Measurements from ENCODE around the gene ASPSCR1.
A peak's percentile ranks its signal among the peaks of the same experiment; 100 is the strongest.
"Not testable (repeated sequence)": the region's sequence is repeated elsewhere in the genome, so short reads cannot be mapped to it uniquely, and the experiment has no call there.

The ASPSCR1 gene

DNA sequence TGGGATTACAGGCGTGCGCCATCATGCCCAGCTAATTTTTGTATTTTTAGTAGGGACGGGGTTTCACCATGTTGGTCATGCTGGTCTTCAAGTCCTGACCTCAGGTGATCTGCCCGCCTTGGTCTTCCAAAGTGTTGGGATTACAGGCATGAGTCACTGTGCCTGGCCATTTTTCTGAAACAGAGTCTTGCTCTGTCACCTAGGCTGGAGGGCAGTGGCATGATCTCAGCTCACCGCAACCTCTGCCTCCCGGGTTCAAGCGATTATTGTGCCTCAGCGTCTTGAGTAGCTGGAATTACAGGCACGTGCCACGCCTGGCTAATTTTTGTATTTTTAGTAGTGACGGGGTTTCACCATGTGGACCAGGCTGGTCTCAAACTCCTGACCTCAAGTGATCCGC, 4.1 kb downstream of the ASPSCR1 start:
- not testable (repeated sequence) for DNase-seq (ENCODE audit: low spot score)

DNA sequence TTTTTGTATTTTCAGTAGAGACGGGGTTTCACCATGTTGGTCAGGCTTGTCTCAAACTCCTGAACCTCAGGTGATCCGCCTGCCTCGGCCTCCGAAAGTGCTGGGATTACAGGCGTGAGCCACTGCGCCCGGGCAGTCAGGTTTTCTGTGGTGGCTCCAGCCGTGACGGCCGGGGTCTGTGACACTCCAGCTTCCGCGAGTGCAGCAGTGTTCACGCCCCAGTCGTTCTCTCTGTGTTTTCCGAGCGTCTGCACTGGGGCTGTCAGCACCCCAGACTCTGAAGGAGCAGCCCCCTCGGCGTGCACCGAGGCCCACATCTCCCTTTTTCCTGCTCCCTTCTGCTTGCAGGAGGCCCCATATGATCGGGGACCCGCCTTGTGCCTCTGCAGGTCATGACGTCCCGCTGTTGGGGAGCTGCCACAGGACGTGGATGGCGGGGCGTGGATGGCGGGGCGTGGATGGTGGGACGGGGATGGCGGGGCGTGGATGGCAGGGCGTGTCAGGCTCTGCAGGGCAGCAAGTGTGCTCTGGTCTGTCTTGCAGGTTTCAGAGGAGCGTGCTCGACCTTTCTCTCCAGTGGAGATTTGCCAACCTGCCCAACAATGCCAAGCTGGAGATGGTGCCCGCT, 5.7 kb downstream of the ASPSCR1 start:
- no peak for DNase-seq (ENCODE audit: low spot score)

DNA sequence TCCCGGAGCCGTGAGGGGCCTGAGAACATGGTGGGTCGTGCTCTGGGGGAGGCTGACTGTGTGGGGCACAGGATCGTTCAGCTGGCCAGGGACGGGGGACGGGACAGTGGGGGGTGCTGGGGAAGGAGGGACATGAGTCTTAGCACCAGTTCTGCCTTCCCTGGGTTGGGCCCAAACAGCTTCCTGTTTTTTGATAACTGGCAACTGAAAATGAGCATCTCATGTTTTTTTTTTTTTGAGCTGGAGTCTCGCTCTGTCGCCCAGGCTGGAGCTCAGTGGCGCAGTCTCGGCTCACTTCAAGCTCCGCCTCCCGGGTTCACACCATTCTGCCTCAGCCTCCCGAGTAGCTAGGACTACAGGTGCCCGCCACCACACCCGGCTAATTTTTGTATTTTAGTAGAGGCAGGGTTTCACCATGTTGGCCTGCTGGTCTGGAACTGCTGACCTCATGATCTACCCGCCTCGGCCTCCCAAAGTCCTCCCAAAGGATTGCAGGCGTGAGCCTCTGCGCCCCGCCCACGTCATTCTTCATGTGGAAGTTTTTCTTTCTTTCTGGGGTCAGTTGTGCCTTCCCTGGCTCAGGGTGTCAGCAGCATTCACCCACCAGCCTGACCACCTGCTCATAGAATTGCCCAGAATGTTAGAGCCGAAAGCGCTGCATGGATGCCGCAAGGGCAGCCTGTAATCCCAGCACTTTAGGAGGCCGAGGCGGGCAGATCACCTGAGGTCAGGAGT, 6.4 kb downstream of the ASPSCR1 start:
- DNase-seq (ENCODE audit: low spot score), result no peak

DNA sequence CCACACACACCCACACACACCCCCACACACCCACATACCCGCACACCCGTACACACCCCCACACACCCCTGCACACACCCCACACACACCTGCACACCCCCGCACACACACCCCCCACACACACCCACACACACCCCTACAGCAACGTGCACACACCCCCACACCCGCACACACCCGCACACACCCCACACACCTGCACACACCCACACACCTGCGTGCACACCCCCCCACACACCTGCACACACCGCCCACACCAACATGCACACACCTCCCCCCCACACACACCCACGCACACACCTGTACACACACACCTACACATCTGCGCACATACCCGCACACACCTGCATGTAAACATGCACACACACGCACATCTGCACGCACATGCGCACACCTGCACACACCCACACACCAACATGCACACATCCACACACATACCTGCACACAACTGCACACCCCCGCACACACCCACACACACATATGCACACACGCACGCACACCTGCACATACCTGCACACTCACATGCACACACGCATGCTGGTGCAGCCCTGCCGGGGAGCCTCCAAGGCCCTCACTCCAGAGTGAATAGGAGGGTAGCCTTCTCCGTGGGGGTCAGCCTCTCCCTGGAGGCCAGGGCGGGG, 7.5 kb downstream of the ASPSCR1 start:
- no peak for DNase-seq (ENCODE audit: low spot score)

DNA sequence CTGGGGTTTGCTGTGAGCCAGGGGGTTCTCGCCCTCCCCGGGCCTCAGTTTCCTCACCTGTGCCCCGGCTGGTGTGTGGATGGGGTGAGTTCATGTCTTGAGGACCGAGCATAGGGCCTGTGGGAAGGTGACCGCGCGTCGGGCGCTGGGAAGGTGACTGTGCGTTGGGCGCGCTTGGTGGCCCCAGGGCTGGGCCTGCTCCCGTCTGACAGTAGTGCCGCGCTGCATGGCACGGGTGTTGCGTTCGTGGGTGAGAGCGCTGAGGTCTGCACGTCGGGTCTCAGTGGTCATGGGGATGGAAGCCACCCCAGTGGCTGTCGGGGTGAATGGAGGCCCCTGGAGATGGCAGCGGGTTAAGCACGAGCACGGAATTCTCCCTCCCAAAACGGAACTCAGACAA, 9.2 kb downstream of the ASPSCR1 start:
- DNase-seq (ENCODE audit: low spot score), result no peak

DNA sequence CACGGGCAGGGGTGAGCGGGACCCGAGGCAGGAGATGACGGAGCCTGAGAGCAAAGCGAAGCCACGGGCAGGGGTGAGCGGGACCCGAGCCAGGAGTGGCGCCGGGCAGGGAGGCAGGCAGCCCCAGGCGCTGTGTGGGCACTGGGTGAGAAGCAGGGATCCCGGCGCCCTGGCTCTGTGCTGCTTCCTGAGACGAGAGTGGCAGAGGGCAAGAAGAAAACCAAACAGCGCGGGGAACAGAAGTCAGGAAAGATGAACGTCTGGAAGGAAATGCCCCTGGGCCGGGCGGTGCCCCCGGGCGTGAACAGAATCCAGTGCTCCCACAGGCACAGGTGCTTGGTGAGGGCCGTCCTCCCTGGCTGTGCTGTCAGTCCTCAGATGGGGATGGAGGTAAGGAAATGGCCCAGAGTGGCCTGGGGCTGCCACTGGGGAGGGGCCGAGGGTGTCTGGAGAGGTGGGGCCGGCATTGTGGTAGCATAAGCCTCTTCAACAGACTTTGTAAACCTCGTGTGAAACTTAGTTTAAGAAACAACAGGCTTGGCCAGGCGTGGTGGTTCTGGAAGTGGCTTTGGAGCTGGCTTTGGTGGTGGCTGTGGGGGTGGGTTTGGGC, 9.8 kb downstream of the ASPSCR1 start:
- DNase-seq (ENCODE audit: low spot score), result no peak

DNA sequence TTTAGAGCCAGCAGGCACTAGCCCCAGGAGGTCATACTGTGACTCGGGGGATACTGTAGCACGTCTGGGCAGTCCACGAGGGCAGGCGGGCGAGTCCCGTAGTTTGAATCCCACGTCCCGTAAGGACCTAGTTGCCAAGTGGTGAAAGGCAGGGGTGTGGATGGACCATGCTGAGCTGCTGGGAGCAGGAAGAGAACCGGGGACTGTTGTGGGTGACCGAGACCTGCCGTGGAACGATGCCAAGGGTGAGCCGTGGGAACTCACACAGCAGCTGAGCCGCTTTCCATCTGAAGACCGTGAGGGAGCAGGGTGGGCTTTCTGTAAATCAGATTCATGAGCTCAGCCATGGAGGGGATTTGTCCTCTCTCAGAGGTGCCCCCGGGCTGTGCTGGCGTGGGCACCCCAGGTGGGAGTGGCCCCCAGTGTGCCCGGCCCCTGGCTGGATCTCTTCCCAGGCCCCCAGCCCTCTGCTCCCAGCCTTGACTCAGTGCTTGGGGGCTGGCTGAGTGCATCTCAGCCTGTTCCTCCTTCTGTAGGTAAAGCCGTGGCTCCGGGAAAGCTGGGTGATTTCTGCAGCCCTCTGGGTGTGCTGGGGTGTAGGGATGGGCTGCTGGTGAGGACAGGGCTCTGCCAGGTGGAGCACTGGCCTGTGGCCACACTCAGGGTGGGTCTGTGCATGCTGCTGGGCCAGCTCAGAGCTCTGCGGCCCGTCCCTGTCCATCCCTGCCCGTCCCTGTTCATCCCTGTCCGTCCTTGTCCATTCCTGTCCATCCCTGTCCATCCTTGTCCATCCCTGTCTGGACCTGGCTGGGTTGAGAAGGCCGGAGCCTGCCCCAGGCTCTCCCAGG, 13.6 kb downstream of the ASPSCR1 start:
- DNase-seq (ENCODE audit: low spot score), result no peak

DNA sequence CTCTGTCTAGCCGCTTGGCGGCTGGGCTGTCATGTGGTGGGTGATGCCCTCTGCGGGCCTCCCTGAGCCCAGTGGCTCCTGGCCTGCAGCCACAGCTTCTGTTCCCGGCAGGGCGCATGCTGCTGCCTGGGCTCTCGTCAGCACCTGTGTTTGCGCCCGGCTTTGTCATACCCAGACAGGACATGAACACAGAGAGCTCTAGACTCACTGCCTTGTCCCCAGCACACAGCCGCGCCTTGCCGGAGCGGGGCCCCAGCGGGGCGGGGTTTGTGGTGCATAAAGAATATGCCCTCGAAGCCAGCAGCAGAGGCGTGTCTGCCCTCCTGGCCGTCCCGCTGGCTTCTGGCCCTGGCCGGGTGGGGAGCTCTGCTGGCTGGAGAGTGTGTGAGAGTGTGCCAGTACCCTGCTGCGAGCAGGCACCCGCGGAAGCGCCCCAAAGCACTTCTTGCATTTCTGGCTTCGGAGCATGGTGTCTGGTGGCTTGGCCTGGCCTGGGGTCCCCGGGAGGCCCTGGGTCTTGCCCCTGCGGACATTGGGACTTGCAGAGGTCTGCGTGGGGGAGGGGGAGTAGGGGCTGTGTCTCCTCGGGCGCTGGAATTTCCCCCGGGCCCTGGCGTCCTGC, 14.4 kb downstream of the ASPSCR1 start:
- DNase-seq (ENCODE audit: low spot score), result peak; percentile 85

DNA sequence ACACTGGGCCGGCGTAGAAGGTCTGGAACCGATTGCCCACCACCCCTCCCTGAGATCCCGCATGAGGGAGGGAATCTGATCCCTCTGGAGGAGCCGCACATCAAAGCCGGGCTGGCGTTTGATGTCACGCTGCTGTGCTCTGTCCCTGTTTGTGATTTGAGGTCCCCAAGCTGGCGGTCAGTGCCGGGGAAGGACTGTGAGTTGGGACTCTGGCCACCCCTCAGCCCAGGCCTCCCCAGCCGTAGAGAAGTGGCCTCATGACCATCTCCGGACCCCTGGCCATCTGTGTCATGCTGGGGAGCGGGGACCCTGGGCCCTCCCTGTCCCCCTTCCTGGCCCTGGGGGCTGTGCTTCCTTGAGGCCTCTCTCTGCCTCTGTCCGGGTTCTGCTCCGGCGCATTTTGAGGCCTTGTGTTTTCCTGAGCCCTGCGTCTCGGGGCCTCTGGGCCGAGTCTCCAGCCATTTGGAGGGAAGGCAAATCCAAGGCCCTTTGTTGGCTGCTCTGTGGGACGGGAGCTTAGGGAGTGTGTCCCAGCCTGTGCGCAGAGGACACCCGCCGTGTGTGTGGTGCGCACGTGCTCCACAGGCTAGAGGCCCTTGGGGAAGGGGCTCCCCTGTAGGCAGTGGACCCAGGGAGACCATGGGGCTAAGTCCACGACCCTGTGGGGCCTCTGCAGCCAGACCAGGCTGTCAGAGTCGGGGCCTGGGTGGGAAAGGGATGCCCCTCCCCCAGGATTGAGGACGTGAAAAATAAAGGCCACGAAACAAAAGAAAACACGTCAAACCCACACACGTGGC, 15.1 kb downstream of the ASPSCR1 start:
- DNase-seq (ENCODE audit: low spot score), result no peak

DNA sequence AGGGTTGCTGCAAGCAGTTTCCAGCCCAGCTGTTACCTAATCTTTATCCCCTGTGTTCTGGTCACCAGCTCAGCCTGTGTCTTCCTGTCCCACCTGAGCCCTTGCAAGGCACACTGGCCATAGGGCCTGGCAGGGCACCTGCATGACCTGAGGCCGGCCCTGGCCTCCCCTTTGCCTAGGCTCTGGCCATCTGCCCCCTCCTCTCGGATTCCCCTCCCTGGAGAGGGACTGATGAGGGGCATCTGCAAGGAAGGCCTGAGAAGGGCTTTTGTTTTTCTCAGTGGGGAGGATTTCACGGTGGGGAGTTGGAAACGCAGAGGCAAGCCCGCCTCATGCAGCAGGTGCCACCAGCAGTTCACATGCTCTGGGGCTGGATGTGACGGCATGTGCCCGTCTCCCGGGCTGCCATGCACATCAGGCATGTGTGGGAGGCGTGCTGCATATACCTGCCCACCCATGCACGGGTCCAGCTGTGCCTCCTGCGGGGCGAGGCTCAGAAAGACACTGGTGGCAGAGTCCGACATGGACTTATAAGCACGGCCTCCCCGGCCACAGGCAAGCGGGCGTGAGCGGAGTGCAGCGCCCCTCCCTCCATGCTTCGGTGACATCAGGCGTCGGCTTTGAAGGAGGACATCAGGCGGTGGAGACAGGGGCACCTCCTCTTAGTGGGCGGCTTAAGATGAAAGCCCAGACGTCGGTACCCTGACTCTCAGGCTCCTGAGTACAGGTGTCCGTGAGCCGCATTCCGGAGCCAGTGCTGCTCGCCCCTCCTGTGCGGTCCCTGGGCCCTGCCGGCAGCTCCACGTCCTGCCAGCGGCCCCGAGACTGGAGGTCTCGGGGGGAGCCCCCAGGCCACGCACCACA, 16.5 kb downstream of the ASPSCR1 start:
- DNase-seq (ENCODE audit: low spot score), result no peak

DNA sequence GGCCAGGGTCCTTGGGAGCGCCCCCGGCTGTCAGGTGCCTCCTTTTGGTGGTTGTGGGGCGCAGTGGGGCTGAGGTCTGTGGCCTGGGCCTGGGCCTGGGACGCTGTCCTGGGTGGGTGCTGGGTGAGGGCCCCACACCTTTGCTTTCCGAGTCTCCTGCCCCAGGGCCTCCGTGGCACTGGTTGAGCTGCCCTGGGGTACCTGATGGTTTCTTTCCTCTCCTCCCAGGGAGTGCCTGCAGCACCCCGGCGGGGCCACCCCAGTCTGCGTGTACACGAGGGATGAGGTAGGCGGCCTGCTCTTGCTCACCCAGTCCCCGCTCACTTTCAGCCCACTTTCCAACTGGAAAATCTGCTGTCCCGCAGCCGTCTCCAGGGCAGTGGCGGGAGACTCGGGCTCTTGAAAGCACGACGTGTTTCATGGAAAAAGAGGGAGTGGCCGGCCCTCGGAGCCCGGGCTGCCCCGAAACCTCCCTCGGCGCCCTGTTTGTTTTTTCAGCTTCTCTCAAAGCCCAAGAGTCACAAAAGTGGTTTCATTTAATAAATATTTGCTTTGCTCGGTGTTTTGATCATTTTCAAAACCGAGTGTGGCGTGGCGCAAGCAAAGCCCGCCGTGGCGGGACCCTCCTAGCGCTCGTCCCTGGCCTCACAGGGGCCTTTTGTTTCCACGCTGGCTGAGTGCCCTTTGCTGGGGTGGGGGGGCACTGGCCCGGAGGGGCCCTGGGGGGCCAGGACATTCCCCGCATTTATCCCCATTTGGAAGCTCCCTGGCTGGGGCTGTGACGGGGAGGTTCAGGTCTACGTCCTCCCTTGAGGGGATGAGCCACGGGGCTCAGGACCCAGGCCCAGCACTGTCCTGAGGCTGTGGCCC, 17.4 kb downstream of the ASPSCR1 start:
- no peak for DNase-seq (ENCODE audit: low spot score)

DNA sequence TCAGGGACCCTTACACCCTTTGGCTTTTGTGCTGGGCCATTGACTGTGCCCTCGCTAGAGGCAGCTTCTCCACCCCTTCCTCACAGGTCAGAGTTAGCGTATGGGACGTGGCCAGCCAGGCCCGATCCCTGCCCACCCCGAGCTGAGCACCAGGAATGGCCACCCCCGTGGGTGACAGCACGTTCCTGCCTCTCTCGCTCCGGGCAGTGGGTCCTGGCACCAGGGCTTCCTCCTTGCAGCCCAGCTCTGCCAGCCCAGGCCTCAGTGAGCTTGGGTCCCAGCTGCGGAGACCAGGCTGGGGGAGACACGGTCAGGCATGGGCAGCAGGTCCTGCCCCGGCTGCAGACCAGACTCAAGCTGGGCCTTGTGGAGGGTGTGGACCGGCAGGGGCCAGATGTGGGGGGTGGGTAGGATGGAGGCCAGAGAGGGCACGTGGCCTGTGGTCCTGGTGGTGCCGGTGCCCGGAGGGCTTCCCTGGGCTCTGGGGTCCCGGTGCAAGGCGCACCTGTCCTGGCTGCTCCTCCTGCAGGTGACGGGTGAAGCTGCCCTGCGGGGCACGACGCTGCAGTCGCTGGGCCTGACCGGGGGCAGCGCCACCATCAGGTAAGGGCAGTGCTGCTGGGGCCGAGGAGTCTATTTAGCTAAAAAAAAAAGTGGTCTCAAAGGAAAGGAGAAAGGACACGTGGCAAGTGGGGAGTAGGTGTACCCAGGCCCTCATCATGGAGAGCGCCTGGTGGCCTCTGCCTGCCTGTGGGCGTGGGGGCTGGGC, 18.2 kb downstream of the ASPSCR1 start:
- no peak for DNase-seq (ENCODE audit: low spot score)

DNA sequence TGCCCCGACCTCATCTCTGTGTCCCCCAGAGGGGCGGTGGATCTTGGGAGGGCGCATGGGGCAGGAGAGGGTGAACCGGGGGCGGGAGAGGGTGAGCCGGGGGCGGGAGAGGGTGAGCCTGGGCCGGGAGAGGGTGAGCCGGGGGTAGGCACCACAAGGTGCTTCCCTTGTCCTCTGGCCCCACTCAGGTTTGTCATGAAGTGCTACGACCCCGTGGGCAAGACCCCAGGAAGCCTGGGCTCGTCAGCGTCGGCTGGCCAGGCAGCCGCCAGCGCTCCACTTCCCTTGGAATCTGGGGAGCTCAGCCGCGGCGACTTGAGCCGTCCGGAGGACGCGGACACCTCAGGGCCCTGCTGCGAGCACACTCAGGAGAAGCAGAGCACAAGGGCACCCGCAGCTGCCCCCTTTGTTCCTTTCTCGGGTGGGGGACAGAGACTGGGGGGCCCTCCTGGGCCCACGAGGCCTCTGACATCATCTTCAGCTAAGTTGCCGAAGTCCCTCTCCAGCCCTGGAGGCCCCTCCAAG, 18.9 kb downstream of the ASPSCR1 start:
- no peak for DNase-seq (ENCODE audit: low spot score)

DNA sequence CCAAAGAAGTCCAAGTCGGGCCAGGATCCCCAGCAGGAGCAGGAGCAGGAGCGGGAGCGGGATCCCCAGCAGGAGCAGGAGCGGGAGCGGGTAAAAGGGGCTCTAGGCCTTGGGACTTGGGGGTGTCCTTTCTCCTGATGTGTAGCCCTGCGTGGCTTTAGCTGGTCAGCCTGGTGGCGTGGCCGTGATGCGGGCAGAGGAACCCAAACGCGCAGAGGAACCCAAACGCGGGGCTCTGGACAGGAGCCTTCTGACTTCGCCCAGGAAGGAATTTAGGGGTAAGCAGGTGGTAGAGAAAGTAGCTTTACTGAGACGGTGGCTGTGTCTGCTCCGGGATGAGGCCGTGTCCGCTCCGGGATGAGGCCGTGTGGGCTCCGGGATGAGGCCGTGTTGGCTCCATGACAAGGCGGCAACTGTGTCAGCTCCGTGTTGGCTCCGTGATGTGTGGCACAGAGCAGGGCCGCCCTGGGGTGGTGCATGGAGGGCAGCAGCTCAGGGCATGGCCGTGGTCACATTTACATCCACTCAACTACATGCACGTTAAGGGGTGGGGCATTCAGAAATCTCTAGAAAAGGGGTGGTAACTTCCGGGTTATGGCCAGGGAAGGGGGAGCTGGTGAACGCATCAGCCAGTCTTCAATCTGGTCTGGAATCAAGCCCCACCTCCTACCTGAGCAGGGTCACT, 19.5 kb downstream of the ASPSCR1 start:
- DNase-seq (ENCODE audit: low spot score), result no peak

DNA sequence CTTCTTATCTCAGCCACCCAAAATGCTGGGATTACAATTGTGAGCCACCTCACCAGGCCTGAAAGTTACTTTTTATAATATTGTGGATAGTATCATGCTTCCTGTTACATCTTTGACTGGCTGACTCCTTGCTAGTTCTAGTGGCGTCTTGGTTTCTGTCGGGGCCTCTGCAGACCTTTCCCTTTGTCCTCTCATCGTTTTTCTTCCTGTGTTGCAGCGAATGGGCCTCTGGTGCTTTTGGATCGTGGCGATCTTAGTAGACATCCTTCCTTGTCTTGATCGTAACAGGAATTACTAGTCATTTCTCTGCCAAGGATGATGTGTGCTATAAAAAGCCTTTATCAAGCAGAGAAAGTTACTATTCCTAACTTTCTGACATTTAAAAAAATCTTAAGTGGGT, 20.8 kb downstream of the ASPSCR1 start:
- DNase-seq (ENCODE audit: low spot score), result no peak

DNA sequence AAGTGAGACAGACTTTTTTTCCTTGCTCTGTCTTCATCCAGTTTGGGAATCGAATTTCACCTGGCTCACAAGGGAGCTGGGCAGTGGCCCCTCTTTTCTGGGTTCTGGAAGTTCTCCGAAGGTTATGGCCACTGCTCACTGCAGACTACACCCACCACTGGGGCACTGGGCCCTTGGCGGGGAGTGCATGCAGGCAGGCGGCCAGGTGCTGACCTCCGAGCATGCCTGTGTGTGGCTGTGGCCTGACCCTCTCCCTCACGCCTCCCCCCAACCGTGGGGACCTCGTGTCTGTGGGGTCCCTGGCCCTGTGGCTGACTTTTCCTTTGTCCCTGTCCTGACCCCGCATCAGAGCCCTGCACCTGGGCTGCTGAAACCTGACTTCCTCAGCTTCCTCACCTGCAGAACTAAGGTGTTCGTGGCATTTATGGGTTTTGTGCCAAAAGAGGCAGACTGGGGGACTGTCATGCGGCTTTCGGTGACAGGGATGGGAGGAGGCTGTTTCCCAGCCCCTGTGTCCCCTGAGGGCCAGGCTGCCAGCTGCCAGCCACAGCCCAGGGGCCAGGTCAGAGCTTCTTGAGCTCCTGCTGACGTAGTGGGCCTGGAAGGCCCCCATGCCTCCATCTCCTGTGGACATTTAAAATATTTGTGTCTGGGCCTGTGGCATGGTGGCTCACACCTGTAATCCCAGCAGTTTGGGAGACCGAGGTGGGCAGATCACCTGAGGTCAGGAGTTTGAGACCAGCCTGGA, 21.4 kb downstream of the ASPSCR1 start:
- no peak for DNase-seq (ENCODE audit: low spot score)

Measured in AG08396 (cell line).